Measurements from ENCODE around the gene BTBD6.
"Not testable (repeated sequence)": the region's sequence is repeated elsewhere in the genome, so short reads cannot be mapped to it uniquely, and the experiment has no call there.

BTBD6 gene

DNA sequence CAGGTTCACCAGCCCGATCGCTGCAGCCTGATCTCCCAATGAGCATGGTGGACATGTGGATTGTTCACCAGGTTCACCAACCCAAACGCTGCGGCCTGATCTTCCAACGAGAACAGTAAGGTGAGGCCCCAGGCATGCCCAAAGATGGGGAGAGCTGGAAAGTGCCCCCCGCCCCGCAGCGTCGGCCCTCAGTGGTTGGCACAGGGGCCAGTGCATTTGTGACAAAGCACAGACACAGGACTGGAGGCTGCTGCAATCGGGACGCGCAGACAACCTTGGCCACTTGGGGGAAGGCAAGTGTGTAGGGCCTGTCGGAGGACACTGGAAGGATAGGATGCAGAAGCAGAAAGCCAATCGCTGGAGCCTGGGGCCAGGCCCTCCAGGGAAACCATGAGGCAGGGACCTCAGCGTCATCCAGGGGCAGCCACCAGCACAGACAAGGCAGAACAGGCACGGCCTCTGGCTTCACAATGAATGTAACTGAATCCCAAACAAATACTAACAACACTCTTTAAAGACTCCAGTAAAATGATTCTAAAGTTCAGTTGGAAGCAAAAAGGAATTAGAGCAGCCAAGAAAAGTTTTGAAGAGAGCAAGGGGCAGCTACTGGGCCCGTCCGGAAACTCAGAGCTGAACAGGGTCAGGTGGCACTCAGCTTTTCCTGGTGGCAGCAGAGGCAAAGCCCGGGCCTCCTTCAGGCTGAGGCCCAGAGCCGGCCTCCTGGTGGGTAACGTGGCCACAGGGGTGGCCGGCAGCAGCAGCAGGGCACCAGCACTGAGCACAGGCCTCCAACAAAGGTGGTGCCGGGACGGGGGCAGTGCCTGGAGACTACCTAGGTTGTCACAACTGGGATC lies 39.1 kb downstream of the BTBD6 start:
- no peak for DNase-seq (ENCODE audit: insufficient read length, low spot score)
- FAIRE-seq = no peak

DNA sequence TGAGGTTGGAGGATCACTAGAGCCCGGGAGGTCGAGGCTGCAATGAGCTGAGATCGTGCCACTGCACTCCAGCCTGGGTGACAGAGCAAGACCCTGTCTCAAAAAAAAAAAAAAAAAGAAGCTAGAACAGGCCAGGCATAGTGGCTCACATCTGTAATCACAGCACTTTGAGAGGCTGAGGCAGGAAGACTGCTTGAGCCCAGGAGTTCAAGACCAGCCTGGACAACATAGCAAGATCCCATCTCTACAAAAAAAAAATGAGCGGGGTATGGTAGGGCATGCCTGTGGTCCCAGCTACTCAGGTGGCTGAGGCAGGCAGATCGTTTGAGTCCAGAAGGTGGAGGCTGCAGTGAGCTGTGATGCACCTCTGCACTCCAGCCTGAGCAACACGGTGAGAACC lies 40.6 kb downstream of the BTBD6 start:
- not testable (repeated sequence) for FAIRE-seq

GRCh38 chr14:105290621-105291346 lies 42.5 kb downstream of the BTBD6 start:
- DNase-seq (ENCODE audit: insufficient read length, low spot score) (no peak), FAIRE-seq (no peak)

More for the DNA sequence above, 40.6 kb downstream of the BTBD6 start:
- not testable (repeated sequence) for DNase-seq (ENCODE audit: insufficient read length, low spot score)

DNA sequence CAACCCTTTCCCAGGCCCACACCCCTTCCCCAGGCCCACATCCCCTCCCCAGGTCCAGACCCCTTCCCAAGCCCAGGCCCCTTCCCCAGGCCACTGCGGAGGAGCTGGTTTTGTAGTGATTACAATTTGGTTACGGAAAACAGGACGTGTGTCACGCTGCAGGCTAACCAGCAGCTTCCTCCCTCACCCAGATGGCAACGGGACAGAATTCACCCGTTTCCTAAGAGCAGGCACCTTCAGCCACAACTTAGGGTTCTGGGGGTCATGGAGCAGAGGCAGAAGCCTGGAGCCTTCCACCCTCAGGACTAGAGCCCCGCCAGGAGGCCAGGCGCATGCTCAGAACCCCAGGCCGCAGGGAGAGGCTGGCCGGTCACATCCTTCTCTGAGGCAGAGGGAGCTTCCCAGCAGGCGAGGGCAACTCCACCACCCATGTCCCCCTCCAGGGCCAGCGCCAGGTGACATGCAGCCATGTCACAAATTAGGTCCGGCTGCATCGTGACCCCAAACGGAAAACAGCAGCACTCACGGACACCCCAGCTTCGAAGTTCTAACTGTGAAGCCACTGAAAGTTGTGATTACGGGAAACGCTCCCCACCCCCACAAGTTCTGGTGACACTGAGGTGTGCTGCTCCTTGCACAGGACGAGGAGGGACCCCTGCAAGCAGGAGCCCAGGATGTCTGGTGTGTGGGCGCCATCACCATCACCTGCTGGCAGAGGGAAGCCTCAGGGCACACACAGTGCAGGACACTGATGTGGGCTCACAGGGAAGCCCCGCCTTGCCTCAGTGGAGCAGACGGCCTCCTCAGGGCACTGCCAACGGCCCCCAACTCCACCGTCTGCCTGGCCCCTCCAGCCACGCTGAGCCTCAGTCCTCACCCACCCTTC lies 44.7 kb downstream of the BTBD6 start:
- no peak for FAIRE-seq
- DNase-seq (ENCODE audit: insufficient read length, low spot score) = no peak

- no peak for DNase-seq (ENCODE audit: insufficient read length, low spot score)
- FAIRE-seq = no peak
Measured at GRCh38 chr14:105294142-105294597, 45.8 kb downstream of the BTBD6 start.

- DNase-seq (ENCODE audit: insufficient read length, low spot score); FAIRE-seq: not testable (repeated sequence)
Measured at GRCh38 chr14:105297311-105297710, 49.0 kb downstream of the BTBD6 start.

- FAIRE-seq = peak; percentile 49
- peak; percentile 30 for DNase-seq (ENCODE audit: insufficient read length, low spot score)
Measured at GRCh38 chr14:105299654-105300541, 51.6 kb downstream of the BTBD6 start.

Measured in HTR-8/SVneo (cell line).